ENCODE data around the gene ADCK1. TPM values are rescaled to one million over a fixed set of nuclear protein-coding genes. Genes with fewer than 3 reads are reported as not detected.

The ADCK1 gene
- total and polyA plus RNA-seq, 9 of the 15 experiments (the other 6 are each of a cell fraction or from before 2014, with no cell fraction given) = 2.8 to 8.9 (median 4.3) TPM

- TF ChIP-seq NR2F6 (CRISPR knock-in tag; IDR thresholded peaks at IDR 0.05) = no peak
- TF ChIP-seq TCF3 (CRISPR knock-in tag; IDR thresholded peaks at IDR 0.05) = peak; percentile 6; the same call in 1 of the 2 replicates
- no peak for TF ChIP-seq ZNF436 (CRISPR knock-in tag; IDR thresholded peaks at IDR 0.05)
- TF ChIP-seq ETV1 (tag; conservative IDR thresholded peaks at IDR 0.05; ENCODE audit: low read depth) = peak; percentile 48
- peak; percentile 29; the same call in 1 of the 2 replicates for TF ChIP-seq GMEB1 (CRISPR knock-in tag; IDR thresholded peaks at IDR 0.05)
- TF ChIP-seq ZNF121 (CRISPR knock-in tag; conservative IDR thresholded peaks at IDR 0.05) = no peak
- TF ChIP-seq ZNF592 (IDR thresholded peaks at IDR 0.05) = peak; percentile 66; the same call in 1 of the 2 replicates
- no peak for TF ChIP-seq ZSCAN29 (IDR thresholded peaks at IDR 0.05)
- no peak for TF ChIP-seq SMAD3 (CRISPR knock-in tag; conservative IDR thresholded peaks at IDR 0.05)
- TF ChIP-seq SMARCA4 (IDR thresholded peaks at IDR 0.05) = 0 out of 2 replicates have a peak, but pooled peaks have one; percentile 28
- no peak for TF ChIP-seq ZNF584 (CRISPR knock-in tag; IDR thresholded peaks at IDR 0.05; ENCODE audit: low read depth)
- peak; percentile 77 for TF ChIP-seq NR2C1 (IDR thresholded peaks at IDR 0.05)
- TF ChIP-seq NR2C1 (tag; IDR thresholded peaks at IDR 0.05) = peak; percentile 79
- no peak for TF ChIP-seq ZNF830 (CRISPR knock-in tag; IDR thresholded peaks at IDR 0.05)
- TF ChIP-seq ZNF277 (CRISPR knock-in tag; IDR thresholded peaks at IDR 0.05; ENCODE audit: borderline replicate concordance) = no peak
- no peak for TF ChIP-seq PHTF2 (CRISPR knock-in tag; IDR thresholded peaks at IDR 0.05)
- peak; percentile 15; the same call in 1 of the 2 replicates for TF ChIP-seq MITF (IDR thresholded peaks at IDR 0.05)
- no peak for TF ChIP-seq ZNF354B (CRISPR knock-in tag; IDR thresholded peaks at IDR 0.05)
Measured at GRCh38 chr14:77799863-77800730, at the start of gene ADCK1 (continued).

Data from K562 (cell line).